Smooth muscle cell of trachea (primary cell): ENCODE measurements around the gene SLC44A1. TPM values are rescaled to one million over a fixed set of nuclear protein-coding genes. Genes with fewer than 3 reads are reported as not detected.

Experiments
- total RNA-seq: library from RNA; depleted of rRNA; stranded (reverse); fragments of >200 nt; gene quantifications from 2 replicates; pipeline ENCODE4 v1.2.1, GENCODE V29; 2014

The SLC44A1 gene
- 86.5 and 87.8 TPM in 2 replicates for total RNA-seq

DNA sequence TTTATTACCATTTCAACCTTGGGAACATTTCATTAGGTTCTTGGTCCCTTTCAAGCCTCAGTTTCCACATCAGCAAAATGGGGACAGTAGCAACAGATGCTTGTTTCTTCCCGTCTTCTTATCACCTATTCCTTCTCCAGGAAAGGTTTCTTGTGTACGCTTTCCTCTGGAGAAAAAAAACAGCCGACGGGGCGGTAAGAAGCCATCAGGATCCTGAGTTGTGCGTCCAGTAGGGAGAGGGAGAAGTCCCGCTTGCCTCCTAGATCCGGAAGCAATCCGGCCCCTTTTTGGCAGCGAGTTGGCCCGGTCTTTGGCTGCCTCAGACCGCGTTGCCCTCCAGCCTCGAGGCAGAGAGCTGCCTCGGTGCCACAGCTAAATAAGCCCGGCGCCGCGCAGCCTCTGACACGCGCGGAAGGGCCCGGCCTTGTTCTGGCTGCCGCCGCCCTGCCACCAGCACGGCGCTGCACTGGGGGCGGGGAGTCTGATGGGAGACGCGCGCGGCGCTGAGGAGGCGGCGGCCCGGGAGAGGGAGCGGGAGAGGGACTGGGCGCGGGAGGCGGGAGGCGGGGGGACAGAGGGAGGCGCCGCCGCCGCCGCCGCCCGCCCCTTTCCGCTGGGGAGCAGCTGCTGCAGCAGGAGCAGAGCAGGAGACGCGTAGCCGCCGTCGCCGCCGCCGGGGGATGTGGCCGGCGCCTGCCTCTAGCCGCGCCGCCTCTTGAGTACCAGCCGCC, at the start of gene SLC44A1:
SLC44A1 (plus strand) TSS at position 649 of the 731 bp plus-strand sequence. CDS start 218 bp downstream, outside the sequence.

DNA sequence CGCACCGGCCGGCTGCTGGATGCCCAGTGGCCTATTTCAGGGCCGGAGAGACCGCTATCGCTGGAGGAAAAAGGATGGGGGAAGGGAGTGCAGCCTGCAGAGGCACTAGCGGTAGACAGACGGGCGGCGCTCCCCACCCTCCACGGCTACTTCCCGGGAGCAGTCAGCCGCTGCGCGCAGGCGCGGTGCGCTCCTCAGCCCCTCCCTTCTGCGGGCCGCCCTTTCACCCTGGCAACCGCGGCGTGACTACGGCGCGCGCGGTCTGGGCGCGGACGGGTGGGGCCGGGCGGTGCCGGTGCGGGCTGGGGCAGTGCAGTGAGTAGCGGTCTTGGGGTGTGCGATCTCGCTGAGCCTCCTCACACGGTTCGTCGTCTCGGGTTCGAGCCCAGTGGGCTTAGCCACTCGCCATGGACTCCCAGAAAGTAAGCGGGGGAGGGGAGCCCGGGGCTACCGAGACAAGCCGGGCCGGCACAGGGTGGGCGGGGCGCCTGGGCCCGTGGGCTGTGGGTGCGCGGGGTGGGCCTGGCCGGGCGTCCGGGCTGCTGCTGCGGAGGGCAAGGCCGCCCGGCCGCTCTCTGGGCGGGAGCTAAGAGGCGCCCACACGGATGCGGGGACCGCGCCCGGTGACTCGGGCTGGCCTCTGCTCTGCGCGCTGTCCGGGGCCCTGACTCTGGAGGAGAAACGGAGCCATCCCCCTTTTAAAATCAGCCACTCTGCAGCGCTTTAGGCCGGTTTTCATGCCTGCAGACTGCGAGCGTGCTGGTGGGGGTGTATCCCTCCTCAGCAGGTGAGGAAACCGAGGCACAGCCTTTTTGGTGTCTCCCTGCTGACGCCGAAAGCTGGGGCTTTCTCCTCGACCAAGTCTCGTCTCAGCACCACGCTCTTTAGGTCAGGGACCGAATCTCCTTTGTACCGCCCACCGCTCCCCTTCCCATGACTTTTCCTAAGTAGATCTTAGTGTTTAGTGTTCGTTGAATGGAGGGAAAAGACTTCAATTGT, 203.7 kb downstream of the SLC44A1 start, which contains the start of gene FSD1L:
FSD1L (plus strand) TSS at position 221 of the 999 bp plus-strand sequence; CDS start at position 408, 187 bp downstream.

Other genes starting within 250 kb of the SLC44A1 start
- 5.0 and 10.3 TPM in 2 replicates for gene FSD1L, start 203.4 kb downstream of the SLC44A1 start, total RNA-seq